ENCODE data around the gene AMIGO1.
"Not testable (repeated sequence)": the region's sequence is repeated elsewhere in the genome, so short reads cannot be mapped to it uniquely, and the experiment has no call there.

Gene AMIGO1

GRCh38 chr1:109479901-109480300 lies 29.6 kb downstream of the AMIGO1 start:
- no peak for TF ChIP-seq CTCF (IDR thresholded peaks at IDR 0.05; ENCODE audit: low read depth, low read length, missing control alignments)
- DNase-seq (ENCODE audit: low read depth), result no peak
- in situ Hi-C loops (cut with HindIII; ENCODE audit: low sequenced_read_pairs), result no loop called here
- no peak overlapping the region for H3K4me3 ChIP-seq (ENCODE audit: low read depth, low read length)

DNA sequence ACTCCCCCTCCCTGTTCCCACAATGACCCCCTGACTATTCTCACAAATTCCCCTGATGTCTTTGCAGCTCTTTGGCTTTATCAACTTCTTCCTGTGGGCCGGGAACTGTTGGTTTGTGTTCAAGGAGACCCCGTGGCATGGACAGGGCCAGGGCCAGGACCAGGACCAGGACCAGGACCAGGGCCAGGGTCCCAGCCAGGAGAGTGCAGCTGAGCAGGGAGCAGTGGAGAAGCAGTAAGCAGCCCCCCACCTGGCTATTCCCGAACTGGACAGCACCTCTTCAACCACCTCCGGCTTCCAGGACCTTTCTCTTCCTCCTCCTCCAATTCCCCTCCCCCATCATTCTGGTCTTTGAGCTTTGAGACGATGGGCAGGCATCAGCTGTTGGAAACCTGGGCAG lies 30.2 kb downstream of the AMIGO1 start:
- DNase-seq (ENCODE audit: low read depth), result no peak

DNA sequence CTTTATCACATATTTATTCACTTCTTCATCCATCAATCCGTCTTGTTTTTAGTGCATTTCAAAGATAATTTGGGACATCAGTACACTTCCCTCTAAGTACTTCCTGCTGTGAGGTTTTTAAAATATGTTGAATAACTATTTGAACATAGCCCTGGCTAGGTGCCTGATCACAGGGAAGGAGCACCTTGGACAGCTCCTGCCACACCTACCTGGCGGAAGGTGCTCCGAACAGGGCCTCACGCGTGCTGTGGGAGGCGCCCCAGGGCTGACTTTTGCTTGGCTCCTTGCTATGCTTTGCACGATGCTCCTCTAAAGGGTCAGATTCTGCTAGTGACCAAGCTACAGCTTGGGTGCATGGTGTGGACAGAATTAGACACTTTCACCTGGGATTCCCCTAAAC lies 30.7 kb downstream of the AMIGO1 start:
- no peak for TF ChIP-seq CTCF (IDR thresholded peaks at IDR 0.05; ENCODE audit: low read depth, low read length, missing control alignments)
- DNase-seq (ENCODE audit: low read depth), result no peak
- H3K4me3 ChIP-seq (ENCODE audit: low read depth, low read length), result no peak overlapping the region
- in situ Hi-C loops (cut with HindIII; ENCODE audit: low sequenced_read_pairs), result no loop called here

More for the DNA sequence above, 30.2 kb downstream of the AMIGO1 start:
- TF ChIP-seq CTCF (IDR thresholded peaks at IDR 0.05; ENCODE audit: low read depth, low read length, missing control alignments), result no peak
- no peak overlapping the region for H3K4me3 ChIP-seq (ENCODE audit: low read depth, low read length)
- in situ Hi-C loops (cut with HindIII; ENCODE audit: low sequenced_read_pairs), result no loop called here

GRCh38 chr1:109477821-109478220 lies 31.7 kb downstream of the AMIGO1 start:
- no peak overlapping the region for H3K4me3 ChIP-seq (ENCODE audit: low read depth, low read length)
- no peak for TF ChIP-seq CTCF (IDR thresholded peaks at IDR 0.05; ENCODE audit: low read depth, low read length, missing control alignments)
- in situ Hi-C loops (cut with HindIII; ENCODE audit: low sequenced_read_pairs), result no loop called here
- DNase-seq (ENCODE audit: low read depth), result no peak

GRCh38 chr1:109476825-109477224 lies 32.7 kb downstream of the AMIGO1 start:
- in situ Hi-C loops (cut with HindIII; ENCODE audit: low sequenced_read_pairs), result no loop called here
- TF ChIP-seq CTCF (IDR thresholded peaks at IDR 0.05; ENCODE audit: low read depth, low read length, missing control alignments), result no peak
- H3K4me3 ChIP-seq (ENCODE audit: low read depth, low read length), result no peak overlapping the region
- no peak for DNase-seq (ENCODE audit: low read depth)

GRCh38 chr1:109475261-109475660 lies 34.3 kb downstream of the AMIGO1 start:
- TF ChIP-seq CTCF (IDR thresholded peaks at IDR 0.05; ENCODE audit: low read depth, low read length, missing control alignments), result no peak
- in situ Hi-C loops (cut with HindIII; ENCODE audit: low sequenced_read_pairs), result no loop called here
- H3K4me3 ChIP-seq (ENCODE audit: low read depth, low read length), result no peak overlapping the region
- no peak for DNase-seq (ENCODE audit: low read depth)

- in situ Hi-C loops (cut with HindIII; ENCODE audit: low sequenced_read_pairs), result no loop called here
- no peak for TF ChIP-seq CTCF (IDR thresholded peaks at IDR 0.05; ENCODE audit: low read depth, low read length, missing control alignments)
- H3K4me3 ChIP-seq (ENCODE audit: low read depth, low read length), result no peak overlapping the region
- DNase-seq (ENCODE audit: low read depth), result no peak
These were observed 34.8 kb downstream of the AMIGO1 start for GRCh38 chr1:109474697-109475096.

DNA sequence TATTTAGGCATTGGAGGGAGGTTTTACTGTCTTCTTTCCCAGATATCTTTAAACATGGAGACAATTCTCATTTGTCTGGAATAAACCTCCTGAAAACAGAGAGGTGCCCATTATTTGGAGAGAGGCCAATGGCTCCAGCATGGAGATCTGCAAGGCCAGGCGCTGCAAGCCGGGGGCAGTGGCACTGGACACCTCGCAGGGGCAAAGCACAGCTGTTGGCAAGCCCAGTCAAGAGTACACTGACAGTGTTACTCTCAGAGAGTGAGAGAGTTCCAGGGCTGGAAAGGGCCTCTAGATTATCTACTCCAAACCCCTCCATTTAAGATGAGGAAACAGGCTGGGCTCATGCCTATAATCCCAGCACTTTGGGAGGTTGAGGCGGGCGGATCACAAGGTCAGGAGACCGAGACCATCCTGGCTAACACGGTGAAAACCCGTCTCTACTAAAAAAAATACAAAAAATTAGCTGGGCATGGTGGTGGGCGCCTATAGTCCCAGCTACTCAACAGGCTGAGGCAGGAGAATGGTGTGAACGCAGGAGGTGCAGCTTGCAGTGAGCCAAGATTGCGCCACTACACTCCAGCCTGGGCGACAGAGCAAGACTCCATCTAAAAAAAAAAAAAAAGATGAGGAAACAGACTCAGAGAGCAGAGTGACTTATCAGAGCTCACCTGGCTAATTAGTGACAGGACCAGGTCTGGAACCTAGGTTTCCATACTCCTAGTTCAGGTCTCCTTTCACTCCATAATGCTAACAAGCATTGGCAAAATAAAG lies 36.1 kb downstream of the AMIGO1 start:
- DNase-seq (ENCODE audit: low read depth); in situ Hi-C loops (cut with HindIII; ENCODE audit: low sequenced_read_pairs); H3K4me3 ChIP-seq (ENCODE audit: low read depth, low read length): not testable (repeated sequence)

All from astrocyte of the cerebellum (primary cell).